HG03280 (cell line): ENCODE measurements around the gene RLN3.

Experiments
- ATAC-seq: cut with Tn5 transposase; IDR thresholded peaks from one replicate; pipeline ENCODE4 v1.9.1; 2021; ENCODE audit warnings: mild to moderate bottlenecking, moderate library complexity; ENCODE audit not compliant: unreplicated experiment

The RLN3 gene, protein sequence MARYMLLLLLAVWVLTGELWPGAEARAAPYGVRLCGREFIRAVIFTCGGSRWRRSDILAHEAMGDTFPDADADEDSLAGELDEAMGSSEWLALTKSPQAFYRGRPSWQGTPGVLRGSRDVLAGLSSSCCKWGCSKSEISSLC

DNA sequence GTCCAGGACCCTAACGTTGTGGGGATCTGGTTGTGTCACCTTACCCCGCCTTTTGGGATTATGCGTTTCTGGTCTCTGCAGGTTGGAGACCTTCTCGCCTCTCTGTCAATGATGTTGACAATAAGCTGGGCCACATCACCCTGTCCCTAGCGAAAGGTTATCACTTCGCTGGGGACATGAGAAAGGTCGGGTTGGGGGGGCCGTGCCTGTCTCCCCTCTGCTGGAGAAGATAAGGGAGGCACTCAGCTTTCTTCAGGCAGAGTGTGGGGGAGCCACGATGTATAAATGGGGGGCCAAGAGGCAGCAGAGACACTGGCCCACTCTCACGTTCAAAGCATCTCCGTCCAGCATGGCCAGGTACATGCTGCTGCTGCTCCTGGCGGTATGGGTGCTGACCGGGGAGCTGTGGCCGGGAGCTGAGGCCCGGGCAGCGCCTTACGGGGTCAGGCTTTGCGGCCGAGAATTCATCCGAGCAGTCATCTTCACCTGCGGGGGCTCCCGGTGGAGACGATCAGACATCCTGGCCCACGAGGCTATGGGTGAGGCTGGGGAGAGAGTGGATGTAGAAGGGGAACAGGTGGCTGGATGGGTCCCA lies at the start of gene RLN3:
Gene RLN3, plus strand, starts transcription at position 293 of the 595 bp plus-strand sequence. Its CDS starts 57 bp downstream, at position 350.
- no peak for ATAC-seq

DNA sequence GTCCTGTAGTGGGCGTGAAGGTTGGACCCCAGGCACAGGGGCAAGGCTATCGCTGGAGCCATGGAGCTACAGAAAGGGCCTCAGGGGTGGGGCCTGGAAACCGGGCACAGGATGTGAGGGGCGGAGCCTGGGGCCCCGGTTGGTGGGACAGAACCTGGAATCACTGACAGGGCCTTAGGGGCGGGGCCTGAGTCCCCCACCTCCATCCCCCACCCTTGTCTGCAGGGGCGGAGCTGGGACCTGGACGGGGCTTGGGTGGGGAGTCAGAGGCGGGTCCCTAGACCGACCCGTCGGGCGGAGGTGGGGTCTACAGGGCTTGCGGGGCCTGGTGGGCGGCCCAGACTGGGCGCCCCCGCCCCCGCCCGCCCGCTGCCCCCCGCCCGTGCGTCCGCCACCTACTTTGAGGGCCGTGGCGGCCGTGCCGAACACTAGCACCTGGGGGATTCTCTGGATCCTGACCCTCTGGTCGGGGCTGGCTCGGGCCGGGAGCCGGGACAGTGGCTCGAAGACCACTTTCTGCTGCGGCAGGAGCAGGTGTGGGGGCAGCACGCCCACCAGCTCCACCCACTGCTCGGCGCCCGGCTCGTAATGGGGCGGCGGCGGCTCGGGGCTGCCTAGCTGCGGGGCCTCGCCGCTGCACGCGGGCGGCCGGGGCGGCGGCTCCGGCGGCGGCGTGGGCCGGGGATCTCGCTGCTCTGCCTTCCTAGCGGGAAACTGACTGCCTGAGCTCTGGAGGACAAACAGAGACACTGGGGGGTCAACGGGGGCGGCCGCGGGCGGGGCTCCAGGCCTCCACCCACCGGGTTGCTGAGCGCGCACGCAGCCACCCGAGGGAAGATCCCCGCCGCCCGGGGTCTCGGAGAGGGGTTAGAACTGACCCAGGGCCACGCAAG lies 49.4 kb upstream of the RLN3 start:
- no peak for ATAC-seq

DNA sequence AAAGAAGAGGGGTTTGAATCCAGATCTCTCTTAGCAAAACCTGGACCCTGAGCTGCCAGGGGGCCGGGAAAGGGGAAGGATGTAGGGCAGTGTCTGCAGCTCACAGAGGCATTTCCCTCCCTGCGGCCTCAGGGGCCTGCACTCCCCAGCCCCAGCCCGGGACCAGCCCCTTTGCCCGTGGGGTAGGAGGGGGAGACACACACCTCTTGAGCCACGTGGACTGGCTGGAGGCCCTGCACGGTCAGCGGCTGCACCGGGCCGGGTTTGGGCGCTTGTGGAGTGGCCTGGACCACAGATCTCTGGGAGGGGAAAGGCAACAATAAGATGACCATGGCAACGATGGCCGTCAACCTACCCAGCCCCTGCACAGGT lies 48.7 kb upstream of the RLN3 start:
- no peak for ATAC-seq

DNA sequence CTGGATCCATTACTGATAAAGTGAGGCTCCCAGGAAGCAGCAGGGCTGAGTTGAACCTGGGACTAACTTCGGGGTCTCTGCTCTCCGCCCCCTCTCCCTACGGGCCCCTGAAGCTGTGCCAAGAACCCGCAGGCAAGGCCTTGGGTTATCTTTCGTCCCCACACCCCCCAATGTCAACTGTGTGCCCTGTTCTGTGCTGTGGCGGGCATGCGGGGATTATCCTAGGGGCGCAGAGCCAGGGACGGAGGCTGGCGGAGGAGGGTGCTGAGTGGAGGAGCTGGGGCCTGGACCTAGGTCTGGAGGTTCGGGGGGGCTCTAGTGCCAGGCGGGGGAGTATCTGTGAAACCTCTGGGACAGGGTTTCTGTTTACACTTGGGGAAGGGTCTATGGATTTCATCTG lies 48.3 kb upstream of the RLN3 start:
- no peak for ATAC-seq

DNA sequence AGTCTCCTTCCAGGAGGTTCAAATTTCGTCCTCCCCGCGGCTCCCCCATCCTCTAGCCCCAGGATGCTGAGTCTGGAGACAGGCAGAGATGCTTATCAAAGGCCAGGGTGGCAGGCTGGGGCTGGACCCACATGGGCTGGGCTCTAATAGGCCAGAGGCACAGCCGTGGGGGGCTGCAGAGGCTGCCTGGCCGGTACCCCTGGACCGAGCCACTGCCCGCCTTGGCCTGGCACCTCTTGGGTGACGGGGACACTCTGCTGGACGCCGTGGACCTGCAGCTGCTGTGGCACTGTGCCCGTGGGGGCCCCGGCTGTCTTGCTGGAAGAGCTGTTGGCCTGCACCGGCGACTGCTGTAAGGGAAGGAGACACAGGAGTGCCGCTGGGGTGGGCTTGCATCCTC lies 47.6 kb upstream of the RLN3 start:
- no peak for ATAC-seq

DNA sequence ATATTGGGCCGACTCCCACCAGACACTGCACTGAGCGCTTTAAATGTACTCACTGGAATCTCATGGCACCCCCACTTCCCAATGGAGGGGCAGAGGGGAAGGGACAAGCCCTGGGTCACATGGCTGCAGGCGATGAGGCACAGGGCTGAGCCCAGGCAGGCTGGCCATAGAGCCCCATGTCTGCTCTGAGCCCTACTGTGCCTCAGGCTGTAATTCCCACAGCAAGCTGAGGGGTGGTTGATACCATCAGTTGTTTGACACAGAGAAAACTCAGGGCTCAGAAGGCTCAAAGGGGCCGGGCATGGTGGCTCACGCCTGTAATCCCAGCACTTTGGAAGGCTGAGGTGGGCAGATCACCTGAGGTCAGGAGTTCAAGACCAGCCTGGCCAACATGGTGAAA lies 46.9 kb upstream of the RLN3 start:
- no peak for ATAC-seq

DNA sequence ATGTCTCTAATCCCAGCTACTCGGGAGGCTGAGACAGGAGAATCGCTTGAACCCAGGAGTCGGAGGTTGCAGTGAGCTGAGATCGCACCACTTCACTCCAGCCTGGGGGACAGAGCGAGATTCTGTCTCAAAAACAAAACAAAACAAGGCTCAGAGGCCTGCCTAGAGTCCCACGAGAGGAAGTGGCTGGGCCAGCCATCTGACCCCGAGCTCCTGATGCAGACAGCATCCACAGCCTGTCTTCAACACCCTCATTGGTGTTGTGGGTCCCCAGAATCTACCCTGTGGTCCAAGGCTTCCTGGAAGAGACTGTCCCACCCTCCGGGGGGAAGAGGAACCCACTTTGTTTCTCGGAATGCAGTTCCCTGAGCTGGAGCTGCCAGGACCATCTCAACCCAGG lies 46.5 kb upstream of the RLN3 start:
- ATAC-seq = no peak

DNA sequence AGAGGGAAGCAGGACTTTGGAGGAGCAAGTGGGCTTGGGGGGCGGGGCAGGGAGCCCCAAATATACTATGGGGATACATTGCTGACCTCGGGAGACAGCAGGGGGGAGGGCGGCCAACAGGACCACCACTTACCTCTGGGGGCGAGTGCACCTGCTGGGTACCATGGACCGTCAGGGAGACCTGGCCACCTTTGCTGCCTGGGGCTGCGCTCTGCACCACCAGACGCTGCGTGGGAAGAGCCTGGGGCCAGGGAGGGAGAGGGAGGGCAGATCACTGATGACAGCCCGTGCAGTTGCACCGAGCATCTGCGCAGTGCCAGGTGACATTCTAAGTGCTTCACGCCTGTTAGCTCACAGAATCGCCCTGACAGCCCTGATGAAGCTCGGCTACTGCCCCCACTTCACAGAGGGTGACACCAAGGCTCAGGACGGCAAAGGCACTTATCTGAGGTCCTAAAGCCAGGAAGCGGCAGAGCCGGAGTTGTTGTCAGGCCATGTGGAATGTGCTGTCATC lies 45.9 kb upstream of the RLN3 start:
- ATAC-seq = no peak

DNA sequence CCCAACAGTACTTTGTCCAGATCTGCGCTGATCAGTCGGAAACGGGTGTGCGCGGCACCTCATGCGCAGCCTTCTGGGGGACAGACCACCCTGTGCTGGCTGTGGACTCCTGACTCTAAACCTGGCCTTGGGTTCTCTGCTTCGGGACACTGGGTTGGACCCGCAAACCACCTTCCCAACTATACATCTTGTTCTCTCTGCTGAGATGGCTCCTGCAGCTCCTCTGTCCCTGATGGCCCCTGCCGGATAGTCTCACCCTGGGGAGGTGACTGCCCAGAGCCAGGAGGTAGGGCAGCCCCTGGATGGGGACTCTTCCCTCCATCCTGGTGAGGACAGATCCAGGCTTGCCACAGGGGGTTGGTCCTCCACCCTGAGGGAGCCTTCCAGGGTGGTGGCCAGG lies 45.2 kb upstream of the RLN3 start:
- no peak for ATAC-seq

DNA sequence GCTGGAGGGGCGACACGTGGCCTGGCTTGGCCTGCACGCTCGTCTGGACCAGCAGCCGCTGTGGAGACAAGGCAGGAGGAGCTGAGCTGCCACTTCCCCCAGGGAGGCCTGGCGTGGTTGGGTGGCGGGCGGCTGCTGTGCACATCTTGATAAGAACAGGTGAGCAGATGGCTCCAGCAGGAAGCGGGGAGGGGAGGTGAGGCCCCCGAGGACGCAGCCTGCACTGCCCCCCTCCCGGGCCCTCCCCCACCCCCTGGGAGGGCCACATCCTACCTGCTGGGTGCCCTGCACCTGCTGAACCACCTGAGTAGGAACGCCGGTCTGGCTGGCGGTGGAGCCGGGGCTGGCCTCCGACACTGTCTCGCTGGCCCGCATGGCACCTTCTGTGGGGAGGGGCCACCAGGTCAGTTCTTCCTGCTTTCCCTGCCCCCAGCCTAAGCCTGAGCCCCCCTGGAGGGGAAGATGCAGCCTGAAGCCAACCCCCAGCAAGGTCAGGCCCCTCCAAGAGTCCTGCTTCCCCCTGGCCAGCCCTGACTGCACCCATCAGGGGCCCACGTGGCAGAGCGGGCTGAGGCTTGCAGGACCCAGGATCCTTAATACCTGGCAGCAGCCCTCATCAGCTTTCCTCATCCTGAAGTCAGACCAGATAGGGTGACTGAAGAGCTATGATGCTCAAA lies 44.6 kb upstream of the RLN3 start:
- ATAC-seq = no peak

DNA sequence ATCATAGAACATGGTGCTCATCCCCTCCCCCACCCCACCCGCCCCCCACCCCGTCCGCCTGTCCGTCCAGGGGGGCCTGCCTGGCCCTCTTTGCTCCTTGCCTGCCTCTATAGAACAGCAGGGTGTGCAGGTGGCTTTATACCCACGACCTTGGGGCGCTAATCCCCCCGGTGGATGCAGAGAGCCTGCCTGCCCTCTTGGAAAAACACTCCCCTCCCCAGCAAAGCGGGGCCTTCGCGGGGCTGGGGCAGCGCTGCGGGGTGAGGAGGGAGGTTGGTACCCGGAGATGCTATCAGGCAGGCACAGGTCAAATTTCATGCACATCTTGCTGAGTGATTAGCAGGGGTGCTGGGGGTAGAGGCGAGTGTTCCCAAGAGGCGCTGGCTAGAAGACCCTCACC lies 43.8 kb upstream of the RLN3 start:
- no peak for ATAC-seq

DNA sequence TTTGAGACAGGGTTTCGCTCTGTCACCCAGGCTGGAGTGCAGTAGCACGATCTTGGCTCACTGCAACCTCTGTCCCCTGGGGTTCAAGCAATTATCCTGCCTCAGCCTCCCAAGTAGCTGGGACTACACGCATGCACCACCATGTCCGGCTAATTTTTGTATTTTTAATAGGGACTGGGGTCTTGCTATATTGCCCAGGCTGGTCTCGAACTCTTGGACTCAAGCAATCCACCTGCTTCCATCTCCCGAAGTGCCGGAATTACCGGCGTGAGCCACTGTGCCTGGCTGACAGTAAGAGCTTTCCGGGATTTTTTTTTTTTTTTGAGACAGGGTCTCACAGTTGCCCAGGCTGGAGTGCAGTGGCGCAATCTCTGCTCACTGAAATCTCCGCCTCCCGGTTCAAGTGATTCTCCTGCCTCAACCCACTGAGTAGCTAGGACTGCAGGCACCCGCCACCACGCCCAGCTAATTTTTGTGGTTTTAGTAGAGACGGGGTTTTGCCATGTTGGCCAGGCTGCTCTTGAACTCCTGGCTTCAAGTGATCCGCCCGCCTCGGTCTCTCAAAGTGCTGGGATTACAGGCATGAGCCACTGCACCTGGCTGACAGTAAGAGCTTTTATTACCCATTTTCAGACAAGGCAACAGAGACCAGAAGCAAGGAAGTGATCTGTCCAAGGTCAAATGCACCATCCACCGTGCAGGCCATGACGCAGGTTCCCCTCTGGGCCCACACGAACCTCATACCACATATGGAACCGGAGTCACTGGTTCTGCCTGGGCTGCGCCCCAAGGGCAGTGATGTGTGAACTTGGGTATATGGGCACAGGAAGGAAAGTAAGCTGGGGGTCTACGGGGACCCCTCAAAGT lies 42.8 kb upstream of the RLN3 start:
- ATAC-seq = no peak

DNA sequence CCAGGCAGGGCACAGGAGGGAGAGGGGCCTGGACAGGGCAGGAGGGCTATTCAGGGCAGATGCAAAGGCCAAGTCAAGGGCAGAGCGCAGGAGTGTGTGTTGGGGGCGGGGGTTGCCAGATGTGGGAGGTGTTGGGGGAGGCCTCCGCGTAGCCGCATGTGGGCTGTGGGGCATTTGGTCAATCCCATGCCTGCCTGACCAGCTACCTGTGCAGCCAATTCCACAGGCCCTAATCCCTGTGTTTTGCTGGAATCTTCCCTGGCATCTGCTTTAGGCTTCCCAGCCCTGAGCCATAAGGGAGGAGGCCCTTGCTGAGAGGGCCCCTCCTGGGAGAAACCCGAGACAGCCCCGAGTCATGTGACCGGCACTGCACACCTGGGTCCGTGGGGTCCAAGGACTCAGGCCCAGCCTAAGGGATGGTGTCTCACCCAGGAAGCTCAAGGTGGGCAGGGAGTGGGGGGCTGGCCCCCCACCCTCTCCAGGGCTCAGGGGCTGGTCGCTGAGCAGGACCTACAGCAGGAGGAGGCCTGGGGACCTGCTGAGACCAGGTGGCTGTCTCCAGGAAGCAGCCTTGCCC lies 42.1 kb upstream of the RLN3 start:
- ATAC-seq = no peak

DNA sequence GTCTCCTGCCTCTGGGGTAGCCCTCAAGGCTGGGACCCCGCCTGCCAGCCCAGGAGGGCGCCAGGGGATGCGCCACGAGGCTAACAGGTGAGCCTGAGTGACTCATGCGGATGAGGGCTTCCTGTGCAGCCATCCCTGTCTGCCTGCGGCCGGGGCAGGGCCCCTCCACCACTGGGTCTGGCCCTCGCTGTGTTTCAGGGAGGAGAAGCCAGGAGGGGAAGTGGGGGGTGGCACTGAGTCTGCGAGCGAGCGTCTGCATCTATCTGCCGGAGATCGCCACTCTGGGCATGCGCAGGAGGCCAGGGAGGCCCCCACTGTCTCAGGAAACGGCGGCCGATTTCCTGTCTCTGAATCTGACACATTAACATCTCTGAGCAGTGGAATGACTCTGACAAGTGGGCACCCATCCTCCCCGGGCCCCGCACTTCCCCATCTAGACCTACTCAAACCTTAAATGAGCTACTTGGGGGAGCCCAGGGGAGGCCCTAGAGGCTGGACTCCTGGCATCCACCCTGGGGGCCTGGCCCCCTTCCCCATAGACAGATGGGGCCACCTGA lies 41.5 kb upstream of the RLN3 start:
- peak; percentile 76 for ATAC-seq

DNA sequence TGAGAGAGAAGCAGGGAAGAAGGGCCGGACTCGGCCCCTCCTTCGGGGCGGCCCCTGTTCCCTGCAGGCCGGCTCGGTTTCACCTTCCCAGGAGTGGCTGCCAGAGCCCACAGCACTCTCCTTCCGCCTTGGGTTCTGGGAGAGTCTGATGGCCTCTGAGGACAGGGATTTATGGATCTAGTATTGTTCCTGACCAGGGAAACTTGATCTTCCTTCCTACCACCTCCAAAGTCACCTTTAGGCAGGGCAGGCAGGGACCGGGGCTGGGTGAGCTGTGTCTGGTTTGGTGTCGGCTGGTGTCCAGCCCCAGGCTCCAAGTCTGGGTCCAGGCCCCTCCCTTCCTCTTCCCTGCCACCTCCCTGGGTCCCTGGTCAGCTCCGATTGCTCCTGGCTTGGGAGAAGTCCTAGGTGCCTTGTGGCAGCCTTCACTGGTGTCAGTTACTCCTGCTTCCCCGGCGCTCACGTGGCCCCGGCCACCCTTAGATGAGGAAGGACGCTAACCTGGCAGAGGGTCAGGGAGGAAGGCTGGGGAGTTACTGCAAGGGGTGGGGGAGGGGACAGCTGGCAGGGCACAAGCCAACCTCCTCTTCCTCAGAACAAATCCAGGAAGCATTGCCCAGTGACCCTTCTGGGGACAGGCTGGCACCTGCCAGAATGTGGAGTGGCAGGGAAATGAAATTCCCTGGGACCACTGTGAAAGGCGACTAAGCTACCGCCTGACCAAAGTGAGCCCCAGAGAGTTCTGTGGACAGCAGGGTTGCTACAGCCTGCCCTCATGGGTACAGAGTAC lies 40.7 kb upstream of the RLN3 start:
- ATAC-seq = no peak

DNA sequence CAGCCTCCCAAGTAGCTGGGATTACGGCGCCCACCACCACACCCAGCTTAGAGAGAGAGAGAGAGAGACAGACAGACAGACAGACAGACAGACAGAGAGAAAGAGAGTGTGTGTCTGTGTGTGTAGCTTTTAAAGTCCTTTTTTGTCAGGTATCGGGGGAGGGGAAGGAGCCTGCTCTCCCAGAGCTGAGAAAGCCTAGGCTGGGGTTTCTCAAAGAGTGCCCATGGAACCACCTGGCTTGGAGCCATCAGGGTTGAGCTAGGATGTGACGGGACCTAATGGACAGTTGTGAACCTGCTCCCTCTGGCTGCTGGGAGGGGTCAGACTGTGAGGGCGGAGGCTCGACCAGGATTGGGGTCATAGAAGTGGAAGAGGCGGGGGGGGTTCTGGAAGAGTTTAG lies 38.5 kb upstream of the RLN3 start:
- ATAC-seq = no peak

DNA sequence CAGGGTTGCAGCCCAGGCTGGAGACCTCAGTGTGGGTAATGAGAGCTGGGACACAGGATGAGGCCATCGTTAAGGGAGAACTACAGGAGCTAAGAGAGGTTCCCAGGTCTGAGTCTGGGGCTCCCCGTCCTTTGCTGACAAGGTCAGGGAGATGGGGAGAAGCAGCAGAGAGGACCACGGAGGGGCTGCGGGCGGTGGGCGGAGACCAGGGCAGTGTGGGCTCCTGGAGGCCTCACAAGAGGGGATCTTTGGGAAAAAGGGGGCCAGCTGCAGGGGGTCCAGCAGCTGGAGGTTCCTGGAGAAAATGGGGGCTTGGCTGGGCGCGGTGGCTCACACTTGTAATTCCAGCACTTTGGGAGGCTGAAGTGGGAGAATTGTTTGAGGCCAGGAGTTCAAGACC lies 37.9 kb upstream of the RLN3 start:
- no peak for ATAC-seq

DNA sequence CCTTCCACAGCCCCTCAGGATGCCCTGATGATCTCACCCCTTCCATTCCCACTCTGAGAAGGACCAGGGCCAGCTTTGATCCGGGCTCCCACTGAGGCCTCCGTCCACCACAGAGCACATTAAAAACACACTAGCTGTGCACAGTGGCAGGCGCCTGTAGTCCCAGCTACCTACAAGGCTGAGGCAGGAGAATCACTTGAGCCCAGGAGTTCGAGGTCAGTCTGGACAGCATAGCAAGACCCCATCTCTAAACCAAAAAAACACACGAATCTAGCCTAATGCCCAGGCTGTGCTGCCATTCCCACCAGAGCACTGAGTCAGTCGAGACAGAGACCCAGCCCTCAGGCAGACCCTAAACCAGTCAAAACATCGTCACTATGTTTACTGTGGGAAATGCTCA lies 35.9 kb upstream of the RLN3 start:
- ATAC-seq = no peak
